HepG2 (cell line): ENCODE results near the gene ODC1. TPM values are rescaled to one million over a fixed set of nuclear protein-coding genes. Genes with fewer than 3 reads are reported as not detected.
A peak's percentile ranks its signal among the peaks of the same experiment; 100 is the strongest.

Experiments
- ARID4A ChIP-seq: sonication (generic); formaldehyde crosslinking; IDR thresholded peaks from 2 replicates; pipeline ENCODE4 v1.5.0; 2020; ENCODE audit warnings: mild to moderate bottlenecking, missing genetic modification reagents, borderline replicate concordance
- BCL6 ChIP-seq: IDR thresholded peaks from 2 replicates; pipeline ENCODE4 v1.6.1; 2016; ENCODE audit warnings: missing genetic modification reagents, missing compliant biosample characterization
- EED ChIP-seq: sonication (generic); formaldehyde crosslinking; IDR thresholded peaks from 2 replicates; pipeline ENCODE4 v1.5.0; 2020; ENCODE audit warnings: mild to moderate bottlenecking, missing genetic modification reagents
- HMG20B ChIP-seq: conservative IDR thresholded peaks from 2 replicates; pipeline ENCODE4 v1.6.1; 2016; ENCODE audit warnings: missing genetic modification reagents, missing compliant biosample characterization
- ISX ChIP-seq: sonication (generic); formaldehyde crosslinking; conservative IDR thresholded peaks from 2 replicates; pipeline ENCODE4 v1.5.0; 2020; ENCODE audit warnings: missing genetic modification reagents
- NBN ChIP-seq: fragments of 450-650 bp; conservative IDR thresholded peaks from 2 replicates; pipeline ENCODE4 v1.6.1; 2017
- NCOA1 ChIP-seq: sonication (generic); formaldehyde crosslinking; IDR thresholded peaks from 2 replicates; pipeline ENCODE4 v1.9.0; 2021; ENCODE audit warnings: missing genetic modification reagents
- NFKBIZ ChIP-seq: IDR thresholded peaks from 2 replicates; pipeline ENCODE4 v1.6.1; 2018; ENCODE audit warnings: missing genetic modification reagents, missing compliant biosample characterization
- RAD21 ChIP-seq: fragments of 450-650 bp; formaldehyde crosslinking; IDR thresholded peaks from 2 replicates; pipeline ENCODE4 v1.5.0; 2020; ENCODE audit warnings: mild to moderate bottlenecking
- RBAK ChIP-seq: sonication (generic); formaldehyde crosslinking; IDR thresholded peaks from 2 replicates; pipeline ENCODE4 v1.5.1; 2020; ENCODE audit warnings: mild to moderate bottlenecking, missing genetic modification reagents
- SIN3B ChIP-seq: fragments of 150-350 bp; IDR thresholded peaks from 2 replicates; pipeline ENCODE4 v1.6.1; 2014; ENCODE audit warnings: low read length
- SOX6 ChIP-seq, 2 experiments: fragments of 450-650 bp in 1 of 2; sonication (generic) in 1 of 2; formaldehyde crosslinking in 1 of 2; IDR thresholded peaks; 2 replicates each; pipeline versions ENCODE4 v1.4.0 to v1.6.1; 2017 to 2020; ENCODE audit warnings: antibody characterized with exemption in 1 of 2, mild to moderate bottlenecking in 1 of 2, missing genetic modification reagents in 1 of 2
- SP2 ChIP-seq: sonication (generic); formaldehyde crosslinking; IDR thresholded peaks from 2 replicates; pipeline ENCODE4 v1.5.1; 2020; ENCODE audit warnings: mild to moderate bottlenecking, missing genetic modification reagents
- TCF12 ChIP-seq, 2 experiments: fragments of 450-650 bp in 1 of 2; sonication (generic) in 1 of 2; formaldehyde crosslinking in 1 of 2; IDR thresholded peaks; 2 replicates each; pipeline versions ENCODE4 v1.6.1 to v1.8.0; 2017 to 2022; ENCODE audit warnings: antibody characterized with exemption in 1 of 2, mild to moderate bottlenecking in 1 of 2, missing genetic modification reagents in 1 of 2, moderate library complexity in 1 of 2
- TMF1 ChIP-seq: sonication (generic); formaldehyde crosslinking; IDR thresholded peaks from 2 replicates; pipeline ENCODE4 v1.8.1; 2022; ENCODE audit warnings: low read depth, missing genetic modification reagents
- XRCC5 ChIP-seq: fragments of 200-400 bp; formaldehyde crosslinking; optimal IDR thresholded peaks from 2 replicates; pipeline ENCODE3; 2017; ENCODE audit warnings: mild to moderate bottlenecking, low read length
- YEATS2 ChIP-seq: sonication (generic); formaldehyde crosslinking; IDR thresholded peaks from 2 replicates; pipeline ENCODE4 v1.4.0; 2020; ENCODE audit warnings: missing genetic modification reagents, borderline replicate concordance
- ZBTB49 ChIP-seq: sonication (generic); formaldehyde crosslinking; IDR thresholded peaks from 2 replicates; pipeline ENCODE4 v1.4.0; 2020; ENCODE audit warnings: missing genetic modification reagents, borderline replicate concordance
- ZBTB7B ChIP-seq: sonication (generic); formaldehyde crosslinking; IDR thresholded peaks from 2 replicates; pipeline ENCODE4 v1.4.0; 2020; ENCODE audit warnings: missing genetic modification reagents
- ZNF121 ChIP-seq: sonication (generic); formaldehyde crosslinking; IDR thresholded peaks from 2 replicates; pipeline ENCODE4 v1.5.0; 2020; ENCODE audit warnings: mild to moderate bottlenecking, missing genetic modification reagents
- ZNF17 ChIP-seq: sonication (generic); formaldehyde crosslinking; IDR thresholded peaks from 2 replicates; pipeline ENCODE4 v1.5.0; 2020; ENCODE audit warnings: mild to moderate bottlenecking, missing genetic modification reagents
- ZNF326 ChIP-seq: sonication (generic); formaldehyde crosslinking; IDR thresholded peaks from 2 replicates; pipeline ENCODE4 v1.4.0; 2020; ENCODE audit warnings: missing genetic modification reagents, borderline replicate concordance
- ZNF614 ChIP-seq: IDR thresholded peaks from 2 replicates; pipeline ENCODE4 v1.6.1; 2018; ENCODE audit warnings: missing biosample characterization, missing genetic modification reagents, inconsistent platforms, borderline replicate concordance
- ZNF644 ChIP-seq: IDR thresholded peaks from 2 replicates; pipeline ENCODE4 v1.6.1; 2016; ENCODE audit warnings: low read depth
- ZNF788 ChIP-seq: sonication (generic); formaldehyde crosslinking; IDR thresholded peaks from 2 replicates; pipeline ENCODE4 v1.5.0; 2020; ENCODE audit warnings: mild to moderate bottlenecking, missing genetic modification reagents, borderline replicate concordance
- ZNF879 ChIP-seq: sonication (generic); formaldehyde crosslinking; IDR thresholded peaks from 2 replicates; pipeline ENCODE4 v1.8.1; 2023; ENCODE audit warnings: missing genetic modification reagents
- polyA plus RNA-seq, 8 experiments: library from polyadenylated mRNA; depleted of rRNA in 3 of 8; stranded (reverse) in 7 of 8; unstranded in 1 of 8; fragments of >200 nt; fragmentation: Illumina TruSeq in 4 of 8; extraction: Trizol in 4 of 8; gene quantifications; 2 replicates each; pipeline versions ENCODE4 v1.2.1 to v1.2.3, GENCODE V29; 2011 to 2016; ENCODE audit warnings: low read depth in 4 of 8, missing spikeins in 1 of 8, mixed read lengths in 1 of 8; ENCODE audit not compliant: insufficient read depth in 1 of 8
- total RNA-seq, 5 experiments: library from RNA; depleted of rRNA; stranded (reverse); fragments of >200 nt; fragmentation: Illumina TruSeq; extraction: Trizol; gene quantifications; 2 replicates each; pipeline ENCODE4 v1.2.3, GENCODE V29; 2016; ENCODE audit warnings: low read depth in 1 of 5
- TF ChIP-seq, protein P1 (sequence below): sonication (generic); formaldehyde crosslinking; IDR thresholded peaks from 2 replicates; pipeline ENCODE4 v1.8.1; 2023; ENCODE audit warnings: missing genetic modification reagents, mild to moderate bottlenecking, borderline replicate concordance

The ODC1 gene
- total and polyA plus RNA-seq, 2 of the 13 experiments (the other 11 are each of a cell fraction or from before 2014, with no cell fraction given), result 142 to 371 TPM

DNA sequence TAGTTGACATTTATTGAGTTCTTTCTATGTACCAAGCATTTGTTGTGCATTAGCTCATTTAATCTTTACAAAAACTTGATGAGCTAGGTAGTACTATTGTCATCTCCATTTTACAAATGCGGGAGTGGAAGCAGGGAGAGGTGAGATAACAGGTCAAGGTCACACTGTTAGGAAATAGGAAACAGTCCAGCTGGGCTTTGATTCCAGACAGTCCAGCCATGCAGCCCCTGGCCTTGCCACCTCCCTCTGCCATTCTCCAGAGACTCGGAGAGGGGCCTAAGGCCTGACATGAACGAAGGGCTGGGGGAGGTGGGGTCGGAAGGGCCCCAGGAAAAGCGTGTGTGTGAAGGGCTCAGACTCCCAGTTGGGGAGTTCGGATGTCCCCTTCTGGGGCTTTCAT is 55.6 kb downstream of the ODC1 start (continued):
- TF ChIP-seq BCL6 (CRISPR knock-in tag) (peak; percentile 91), XRCC5 (no peak), NCOA1 (CRISPR knock-in tag) (0 out of 2 replicates have a peak, but pooled peaks have one; percentile 31), HMG20B (CRISPR knock-in tag) (no peak), SP2 (CRISPR knock-in tag) (no peak), YEATS2 (no peak), ZBTB7B (0 out of 2 replicates have a peak, but pooled peaks have one; percentile 47), SOX6 (IDR thresholded peaks at IDR 0.05) (no peak), SOX6 (CRISPR knock-in tag; IDR thresholded peaks at IDR 0.05) (peak; percentile 86), NFKBIZ (CRISPR knock-in tag) (no peak), SIN3B (no peak), EED (0 out of 2 replicates have a peak, but pooled peaks have one; percentile 50), ZNF614 (0 out of 2 replicates have a peak, but pooled peaks have one; percentile 68), ZNF17 (CRISPR knock-in tag) (no peak), ZNF788 (peak; percentile 72; the same call in 1 of the 2 replicates), ARID4A (CRISPR knock-in tag) (peak; percentile 40; the same call in 1 of the 2 replicates), ZNF326 (CRISPR knock-in tag) (no peak), NBN (no peak), ZBTB49 (CRISPR knock-in tag) (peak; percentile 62; the same call in 1 of the 2 replicates), ISX (no peak), RAD21 (CRISPR knock-in tag) (peak; percentile 26; the same call in 1 of the 2 replicates), ZNF644 (CRISPR knock-in tag) (0 out of 2 replicates have a peak, but pooled peaks have one; percentile 71), RBAK (CRISPR knock-in tag) (no peak), ZNF879 (CRISPR knock-in tag) (no peak), TCF12 (IDR thresholded peaks at IDR 0.05) (no peak), TCF12 (CRISPR knock-in tag; IDR thresholded peaks at IDR 0.05) (0 out of 2 replicates have a peak, but pooled peaks have one; percentile 25), ZNF121 (no peak), TMF1 (CRISPR knock-in tag) (no peak)
- TF ChIP-seq, protein P1, sequence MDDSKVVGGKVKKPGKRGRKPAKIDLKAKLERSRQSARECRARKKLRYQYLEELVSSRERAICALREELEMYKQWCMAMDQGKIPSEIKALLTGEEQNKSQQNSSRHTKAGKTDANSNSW (CRISPR knock-in tag), result no peak
